ENCODE measurements around the gene CAMTA1.

Gene CAMTA1

DNA sequence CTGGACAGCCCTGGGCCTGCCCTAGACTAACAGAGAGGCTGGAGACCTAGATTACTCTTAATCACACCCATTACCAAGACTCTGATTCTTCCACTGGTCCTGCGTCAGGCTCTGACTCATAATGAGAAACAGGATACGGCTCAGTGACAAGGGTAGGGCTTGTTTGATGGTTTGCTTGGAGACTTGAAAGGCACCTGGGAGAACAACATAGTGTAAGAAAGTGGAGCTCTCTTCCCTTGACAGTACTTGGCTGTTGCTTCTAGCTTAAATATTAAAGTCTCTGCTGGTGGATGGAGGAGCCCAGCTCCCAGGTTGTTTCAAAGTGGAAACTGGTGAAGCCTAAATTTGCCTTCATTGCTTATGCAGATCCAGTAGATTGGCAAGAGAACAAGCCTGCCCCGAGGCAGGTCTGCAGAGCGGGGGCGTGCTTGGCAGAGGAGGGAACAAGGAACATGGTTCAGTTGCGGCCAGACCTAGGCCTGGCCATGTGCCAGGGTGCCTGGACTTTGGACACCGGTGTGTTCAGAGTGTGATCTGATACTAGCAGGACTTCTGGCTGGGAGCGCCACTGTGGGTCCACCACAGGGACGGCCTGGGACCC is 480.6 kb downstream of the CAMTA1 start:
- DNase-seq (ENCODE audit: extremely low spot score) = no peak
- TF ChIP-seq ELF4 (IDR thresholded peaks at IDR 0.05) (no peak), BHLHE40 (IDR thresholded peaks at IDR 0.05; ENCODE audit: borderline replicate concordance) (no peak)
- POLR2A ChIA-PET = no interaction called here
- CTCF ChIA-PET = no interaction called here

DNA sequence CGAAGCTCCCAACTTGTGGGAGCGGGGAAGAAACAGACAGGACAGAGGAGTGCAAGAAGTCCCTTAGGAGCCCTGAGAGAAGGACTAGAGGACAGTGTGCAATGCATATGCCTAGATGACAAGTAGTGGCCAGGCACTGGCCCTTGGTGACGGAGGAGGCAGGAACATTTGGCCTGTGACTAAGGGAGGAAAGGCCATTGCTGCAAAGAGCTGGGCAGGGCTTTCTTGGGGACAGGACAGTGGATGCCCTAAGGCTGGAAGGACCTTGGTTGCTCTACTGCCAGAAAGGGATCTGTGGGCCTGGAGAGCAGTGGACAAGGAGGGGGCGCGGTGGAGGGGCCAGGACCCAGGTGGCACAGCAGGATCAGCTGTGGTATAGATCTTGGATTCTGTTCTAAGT is 481.3 kb downstream of the CAMTA1 start:
- TF ChIP-seq TARDBP (IDR thresholded peaks at IDR 0.05) (no peak), SUZ12 (IDR thresholded peaks at IDR 0.05) (no peak), NFRKB (IDR thresholded peaks at IDR 0.05) (no peak), L3MBTL2 (conservative IDR thresholded peaks at IDR 0.05) (no peak), SP1 (IDR thresholded peaks at IDR 0.05) (no peak), BHLHE40 (IDR thresholded peaks at IDR 0.05; ENCODE audit: borderline replicate concordance) (no peak), ZNF384 (IDR thresholded peaks at IDR 0.05) (no peak), ELF4 (IDR thresholded peaks at IDR 0.05) (no peak), CTBP1 (IDR thresholded peaks at IDR 0.05; ENCODE audit: borderline replicate concordance) (no peak), FOXK2 (IDR thresholded peaks at IDR 0.05) (no peak), FOXM1 (IDR thresholded peaks at IDR 0.05; ENCODE audit: borderline replicate concordance) (no peak), FOXA1 (IDR thresholded peaks at IDR 0.05) (no peak), LEF1 (IDR thresholded peaks at IDR 0.05; ENCODE audit: borderline replicate concordance) (no peak), HDGF (IDR thresholded peaks at IDR 0.05; ENCODE audit: borderline replicate concordance) (no peak), ARNT (IDR thresholded peaks at IDR 0.05) (no peak)
- TF ChIP-seq, protein P1, sequence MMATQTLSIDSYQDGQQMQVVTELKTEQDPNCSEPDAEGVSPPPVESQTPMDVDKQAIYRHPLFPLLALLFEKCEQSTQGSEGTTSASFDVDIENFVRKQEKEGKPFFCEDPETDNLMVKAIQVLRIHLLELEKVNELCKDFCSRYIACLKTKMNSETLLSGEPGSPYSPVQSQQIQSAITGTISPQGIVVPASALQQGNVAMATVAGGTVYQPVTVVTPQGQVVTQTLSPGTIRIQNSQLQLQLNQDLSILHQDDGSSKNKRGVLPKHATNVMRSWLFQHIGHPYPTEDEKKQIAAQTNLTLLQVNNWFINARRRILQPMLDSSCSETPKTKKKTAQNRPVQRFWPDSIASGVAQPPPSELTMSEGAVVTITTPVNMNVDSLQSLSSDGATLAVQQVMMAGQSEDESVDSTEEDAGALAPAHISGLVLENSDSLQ (IDR thresholded peaks at IDR 0.05) = no peak
- CTCF ChIA-PET = no interaction called here
- POLR2A ChIA-PET = no interaction called here
- no peak for DNase-seq (ENCODE audit: extremely low spot score)

DNA sequence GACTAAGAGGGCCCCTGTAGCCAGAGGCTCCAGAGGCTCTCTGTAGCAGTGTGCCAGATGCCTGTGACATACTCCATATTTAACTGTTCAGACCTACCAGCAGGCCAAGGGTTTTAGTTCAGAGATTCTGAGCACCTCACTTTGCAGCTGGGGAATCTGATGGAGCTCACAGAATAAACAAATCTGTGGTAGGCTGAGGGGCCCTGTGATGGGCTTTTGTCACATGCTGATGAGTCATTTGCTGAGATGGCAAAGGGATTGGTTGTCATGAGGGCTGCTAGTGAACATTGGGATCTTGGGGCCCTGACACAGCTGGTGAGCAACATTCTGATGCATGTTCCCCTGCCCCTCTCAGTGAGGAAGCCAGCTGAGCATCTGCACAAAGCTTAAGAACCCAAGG is 482.2 kb downstream of the CAMTA1 start:
- no peak for DNase-seq (ENCODE audit: extremely low spot score)
- TF ChIP-seq HDGF (IDR thresholded peaks at IDR 0.05; ENCODE audit: borderline replicate concordance) = no peak
- no peak for TF ChIP-seq NFRKB (IDR thresholded peaks at IDR 0.05)
- no peak for TF ChIP-seq ARNT (IDR thresholded peaks at IDR 0.05)
- TF ChIP-seq L3MBTL2 (conservative IDR thresholded peaks at IDR 0.05) = no peak
- no peak for TF ChIP-seq CTBP1 (IDR thresholded peaks at IDR 0.05; ENCODE audit: borderline replicate concordance)
- no peak for TF ChIP-seq SP1 (IDR thresholded peaks at IDR 0.05)
- no peak for TF ChIP-seq BHLHE40 (IDR thresholded peaks at IDR 0.05; ENCODE audit: borderline replicate concordance)
- ChIA-PET CTCF (interaction anchor here (1.2 kb wide), 1 partner anchor 272 kb away, joined by 3 read pairs; no protein-coding TSS in a partner anchor), POLR2A (no interaction called here)

DNA sequence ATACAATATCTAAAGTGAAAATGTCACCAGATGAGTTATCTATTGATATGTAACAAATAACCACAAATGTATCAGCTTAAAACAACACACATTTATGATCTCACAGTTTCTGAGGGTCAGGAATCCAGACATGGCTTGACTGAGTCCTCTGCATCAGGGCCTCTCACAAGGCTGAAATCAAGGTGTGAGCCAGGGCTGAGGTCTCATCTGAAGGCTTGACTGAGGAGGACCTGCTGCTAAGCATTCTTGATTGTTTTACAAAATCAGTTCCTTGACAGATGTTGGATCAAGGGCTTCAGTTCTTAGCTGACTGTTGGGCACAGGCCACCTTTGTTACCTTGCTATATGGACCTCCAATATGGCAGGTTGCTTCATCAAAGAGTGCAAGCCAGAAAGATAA is 483.7 kb downstream of the CAMTA1 start:
- TF ChIP-seq HDGF (IDR thresholded peaks at IDR 0.05; ENCODE audit: borderline replicate concordance) = no peak
- no peak for TF ChIP-seq BHLHE40 (IDR thresholded peaks at IDR 0.05; ENCODE audit: borderline replicate concordance)
- TF ChIP-seq, protein P1 (IDR thresholded peaks at IDR 0.05) = no peak
- no peak for TF ChIP-seq FOXA1 (IDR thresholded peaks at IDR 0.05)
- TF ChIP-seq CTBP1 (IDR thresholded peaks at IDR 0.05; ENCODE audit: borderline replicate concordance) = no peak
- no peak for TF ChIP-seq ZNF384 (IDR thresholded peaks at IDR 0.05)
- no peak for TF ChIP-seq FOXK2 (IDR thresholded peaks at IDR 0.05)
- TF ChIP-seq TARDBP (IDR thresholded peaks at IDR 0.05) = no peak
- no peak for TF ChIP-seq SUZ12 (IDR thresholded peaks at IDR 0.05)
- TF ChIP-seq ARNT (IDR thresholded peaks at IDR 0.05) = no peak
- TF ChIP-seq FOXM1 (IDR thresholded peaks at IDR 0.05; ENCODE audit: borderline replicate concordance) = no peak
- TF ChIP-seq NFRKB (IDR thresholded peaks at IDR 0.05) = no peak
- CTCF ChIA-PET = no interaction called here
- DNase-seq (ENCODE audit: extremely low spot score) = no peak
- POLR2A ChIA-PET = no interaction called here

DNA sequence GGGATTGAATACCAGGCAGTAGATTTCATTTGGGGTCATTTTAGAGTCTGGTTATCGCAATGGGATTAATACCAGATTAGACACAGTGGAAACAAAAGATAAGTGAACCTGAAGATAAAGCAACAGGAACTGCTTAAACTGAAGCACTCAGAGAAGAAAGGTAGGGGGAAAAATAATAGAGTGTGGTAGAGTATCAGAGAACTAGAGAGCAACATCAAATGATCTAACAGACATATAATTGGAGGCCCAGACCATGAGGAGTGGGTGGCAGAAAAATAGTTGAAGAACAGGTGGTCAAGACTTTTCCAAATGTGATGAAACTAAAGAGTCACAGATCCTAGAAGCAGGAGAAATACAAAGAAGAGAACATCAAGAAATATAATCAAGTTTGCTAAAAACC is 484.3 kb downstream of the CAMTA1 start:
- POLR2A ChIA-PET = no interaction called here
- CTCF ChIA-PET = no interaction called here

DNA sequence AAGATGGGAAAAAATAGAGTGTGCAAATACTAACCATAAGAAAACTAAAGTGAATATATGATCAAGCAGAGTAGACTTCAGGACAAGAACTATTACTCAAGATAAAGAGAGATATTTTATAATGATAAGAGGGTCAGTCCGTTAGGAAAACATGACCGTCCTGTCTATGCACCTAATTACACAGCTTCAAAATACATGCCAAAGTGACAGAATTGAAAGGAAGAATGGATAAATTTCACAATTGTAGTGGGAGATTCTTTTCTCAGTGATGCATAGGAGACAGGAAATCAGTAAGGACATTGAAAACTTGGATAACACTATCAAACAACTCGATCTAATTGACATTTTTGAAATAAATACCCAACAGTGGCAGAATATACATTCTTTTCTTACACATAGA is 489.0 kb downstream of the CAMTA1 start:
- no peak for TF ChIP-seq BHLHE40 (IDR thresholded peaks at IDR 0.05; ENCODE audit: borderline replicate concordance)
- no peak for TF ChIP-seq SP1 (IDR thresholded peaks at IDR 0.05)
- no peak for TF ChIP-seq FOXM1 (IDR thresholded peaks at IDR 0.05; ENCODE audit: borderline replicate concordance)
- no peak for TF ChIP-seq ZNF384 (IDR thresholded peaks at IDR 0.05)
- DNase-seq (ENCODE audit: extremely low spot score) = no peak
- ChIA-PET POLR2A (no interaction called here), CTCF (no interaction called here)

More for the DNA sequence above, 484.3 kb downstream of the CAMTA1 start:
- no peak for DNase-seq (ENCODE audit: extremely low spot score)
- TF ChIP-seq SUZ12 (IDR thresholded peaks at IDR 0.05) = no peak
- no peak for TF ChIP-seq ZNF384 (IDR thresholded peaks at IDR 0.05)
- TF ChIP-seq BHLHE40 (IDR thresholded peaks at IDR 0.05; ENCODE audit: borderline replicate concordance) = no peak
- TF ChIP-seq, protein P1 (IDR thresholded peaks at IDR 0.05) = no peak
- no peak for TF ChIP-seq L3MBTL2 (conservative IDR thresholded peaks at IDR 0.05)
- no peak for TF ChIP-seq ARNT (IDR thresholded peaks at IDR 0.05)
- TF ChIP-seq SP1 (IDR thresholded peaks at IDR 0.05) = no peak
- TF ChIP-seq CTBP1 (IDR thresholded peaks at IDR 0.05; ENCODE audit: borderline replicate concordance) = no peak
- no peak for TF ChIP-seq ELF4 (IDR thresholded peaks at IDR 0.05)
- TF ChIP-seq FOXA1 (IDR thresholded peaks at IDR 0.05) = no peak
- TF ChIP-seq HDGF (IDR thresholded peaks at IDR 0.05; ENCODE audit: borderline replicate concordance) = no peak
- no peak for TF ChIP-seq NFRKB (IDR thresholded peaks at IDR 0.05)
- no peak for TF ChIP-seq TARDBP (IDR thresholded peaks at IDR 0.05)
- TF ChIP-seq FOXM1 (IDR thresholded peaks at IDR 0.05; ENCODE audit: borderline replicate concordance) = no peak
- no peak for TF ChIP-seq FOXK2 (IDR thresholded peaks at IDR 0.05)
- no peak for TF ChIP-seq LEF1 (IDR thresholded peaks at IDR 0.05; ENCODE audit: borderline replicate concordance)
